ENCODE results near the gene CAPZB. TPM values are rescaled to one million over a fixed set of nuclear protein-coding genes. Genes with fewer than 3 reads are reported as not detected.

The CAPZB gene
- total RNA-seq, 4 donors from 2014 or later = 84.7 to 124 (median 103) TPM

GRCh38 chr1:19423130-19423529 lies 62.2 kb downstream of the CAPZB start:
- TF ChIP-seq POLR2A (IDR thresholded peaks at IDR 0.05) (no peak), CTCF (IDR thresholded peaks at IDR 0.05) (no peak)
- WGBS, 2 donors = 20 to 50% methylated on average over 5 of the region's 5 CpGs
- H3K4me3 ChIP-seq (ENCODE audit: low read depth, poor library complexity, severe bottlenecking) = no peak overlapping the region
- intact Hi-C loops (cut with DNase I; ENCODE audit: low total_unique reads) = no loop called here
- DNase-seq (ENCODE audit: low spot score in 2 of 2) = no peak

- no peak for DNase-seq (ENCODE audit: low spot score in 2 of 2)
- 27 to 34% methylated on average over 4 of the region's 4 CpGs for WGBS, 2 donors
- H3K4me3 ChIP-seq (ENCODE audit: low read depth, poor library complexity, severe bottlenecking) = no peak overlapping the region
- intact Hi-C loops (cut with DNase I; ENCODE audit: low total_unique reads) = no loop called here
- TF ChIP-seq POLR2A (IDR thresholded peaks at IDR 0.05) = no peak
- TF ChIP-seq CTCF (IDR thresholded peaks at IDR 0.05) = no peak
These were observed 64.0 kb downstream of the CAPZB start for GRCh38 chr1:19421365-19421764.

- intact Hi-C loops (cut with DNase I; ENCODE audit: low total_unique reads) = no loop called here
- TF ChIP-seq POLR2A (IDR thresholded peaks at IDR 0.05) (no peak), CTCF (IDR thresholded peaks at IDR 0.05) (no peak)
- H3K4me3 ChIP-seq (ENCODE audit: low read depth, poor library complexity, severe bottlenecking) = no peak overlapping the region
- DNase-seq (ENCODE audit: low spot score in 2 of 2) = no peak
- 81 to 92% methylated on average over 4 of the region's 4 CpGs for WGBS, 2 donors
These were observed 64.7 kb downstream of the CAPZB start for GRCh38 chr1:19420606-19421005.

- TF ChIP-seq POLR2A (IDR thresholded peaks at IDR 0.05) (no peak), CTCF (IDR thresholded peaks at IDR 0.05) (no peak)
- no peak for DNase-seq (ENCODE audit: low spot score in 2 of 2)
- WGBS, 2 donors = 69 to 75% methylated on average over 9 of the region's 9 CpGs
- H3K4me3 ChIP-seq (ENCODE audit: low read depth, poor library complexity, severe bottlenecking) = no peak overlapping the region
- intact Hi-C loops (cut with DNase I; ENCODE audit: low total_unique reads) = no loop called here
These were observed 65.6 kb downstream of the CAPZB start for GRCh38 chr1:19419691-19420090.

GRCh38 chr1:19418503-19418971 lies 66.8 kb downstream of the CAPZB start:
- 77 to 78% methylated on average over 5 of the region's 5 CpGs for WGBS, 2 donors
- TF ChIP-seq CTCF (IDR thresholded peaks at IDR 0.05) (no peak), POLR2A (IDR thresholded peaks at IDR 0.05) (no peak)
- no peak for DNase-seq (ENCODE audit: low spot score in 2 of 2)
- no peak overlapping the region for H3K4me3 ChIP-seq (ENCODE audit: low read depth, poor library complexity, severe bottlenecking)
- intact Hi-C loops (cut with DNase I; ENCODE audit: low total_unique reads) = no loop called here

- TF ChIP-seq POLR2A (IDR thresholded peaks at IDR 0.05) (no peak), CTCF (IDR thresholded peaks at IDR 0.05) (no peak)
- 58 to 61% methylated on average over 6 of the region's 6 CpGs for WGBS, 2 donors
These were observed 68.3 kb downstream of the CAPZB start for GRCh38 chr1:19416921-19417470.

More at GRCh38 chr1:19416921-19417470, 68.3 kb downstream of the CAPZB start:
- H3K4me3 ChIP-seq (ENCODE audit: low read depth, poor library complexity, severe bottlenecking) = no peak overlapping the region
- no peak for DNase-seq (ENCODE audit: low spot score in 2 of 2)
- intact Hi-C loops (cut with DNase I; ENCODE audit: low total_unique reads) = no loop called here

Measured in lower leg skin (tissue), 4 donors.